Liver (tissue), 9 donors: ENCODE data around the gene PALD1. TPM values are rescaled to one million over a fixed set of nuclear protein-coding genes. Genes with fewer than 3 reads are reported as not detected.
"Not testable (repeated sequence)": the region's sequence is repeated elsewhere in the genome, so short reads cannot be mapped to it uniquely, and the experiment has no call there.

Source experiments
- DNase-seq: peaks from one replicate; pipeline ENCODE4 v3.0.0-alpha.2; 2017; ENCODE audit warnings: low spot score
- H3K27ac ChIP-seq, 2 donors: one replicate each; pipeline ENCODE4 v1.7.0; 2013; ENCODE audit warnings: inconsistent platforms in 2 of 2, low read length in 2 of 2, control low read depth in 1 of 2, low read depth in 1 of 2, mild to moderate bottlenecking in 1 of 2
- H3K27me3 ChIP-seq, 4 donors: one replicate each; pipeline versions ENCODE4 v1.6.1 to v1.7.0; 2013; ENCODE audit warnings: low read length in 3 of 4, inconsistent platforms in 1 of 4, mild to moderate bottlenecking in 1 of 4, moderate library complexity in 1 of 4; ENCODE audit not compliant: control insufficient read depth in 4 of 4, insufficient read depth in 4 of 4
- H3K36me3 ChIP-seq, 4 donors: one replicate each; pipeline versions ENCODE4 v1.6.1 to v1.7.0; 2013; ENCODE audit warnings: low read length in 3 of 4, mild to moderate bottlenecking in 3 of 4, low read depth in 1 of 4, moderate library complexity in 1 of 4; ENCODE audit not compliant: control insufficient read depth in 4 of 4, insufficient read depth in 3 of 4
- H3K4me1 ChIP-seq, 4 donors: one replicate each; pipeline versions ENCODE4 v1.6.1 to v1.7.0; 2013; ENCODE audit warnings: low read length in 3 of 4, mild to moderate bottlenecking in 3 of 4, moderate library complexity in 1 of 4; ENCODE audit not compliant: control insufficient read depth in 4 of 4, insufficient read depth in 4 of 4
- H3K4me3 ChIP-seq, 3 donors: one replicate each; pipeline versions ENCODE4 v1.6.1 to v1.7.0; 2013; ENCODE audit warnings: low read length in 3 of 3, control low read depth in 1 of 3, low read depth in 1 of 3, mild to moderate bottlenecking in 1 of 3
- H3K9ac ChIP-seq, 2 donors: one replicate each; pipeline ENCODE4 v1.7.0; 2013; ENCODE audit warnings: low read length in 2 of 2, mild to moderate bottlenecking in 2 of 2, moderate library complexity in 2 of 2, control low read depth in 1 of 2, low read depth in 1 of 2
- H3K9me3 ChIP-seq, 4 donors: one replicate each; pipeline versions ENCODE4 v1.6.1 to v1.7.0; 2013; ENCODE audit warnings: low read length in 3 of 4; ENCODE audit not compliant: control insufficient read depth in 4 of 4
- FOXA2 ChIP-seq: IDR thresholded peaks from 2 replicates; pipeline ENCODE4 v1.6.1; 2016; ENCODE audit warnings: antibody characterized with exemption
- GABPA ChIP-seq, 2 donors: IDR thresholded peaks in 1 of 2; conservative IDR thresholded peaks in 1 of 2; 2 replicates each; pipeline ENCODE4 v1.6.1; 2016; ENCODE audit warnings: antibody characterized with exemption in 2 of 2, mild to moderate bottlenecking in 1 of 2, moderate library complexity in 1 of 2
- HNF4A ChIP-seq, 2 donors: conservative IDR thresholded peaks; 2 replicates each; pipeline ENCODE4 v1.6.1; 2016; ENCODE audit warnings: antibody characterized with exemption in 2 of 2, mild to moderate bottlenecking in 2 of 2
- HNF4G ChIP-seq: IDR thresholded peaks from 2 replicates; pipeline ENCODE4 v1.6.1; 2016; ENCODE audit warnings: antibody characterized with exemption
- JUND ChIP-seq, 2 donors: IDR thresholded peaks; 2 replicates each; pipeline ENCODE4 v1.6.1; 2016; ENCODE audit warnings: antibody characterized with exemption in 2 of 2
- RXRA ChIP-seq, 2 donors: IDR thresholded peaks; 2 replicates each; pipeline ENCODE4 v1.6.1; 2017 to 2018; ENCODE audit warnings: antibody characterized with exemption in 2 of 2, mild to moderate bottlenecking in 1 of 2
- YY1 ChIP-seq: IDR thresholded peaks from 2 replicates; pipeline ENCODE4 v1.6.1; 2016; ENCODE audit warnings: antibody characterized with exemption, mild to moderate bottlenecking
- WGBS: extraction: QIAGEN DNeasy Blood & Tissue Kit; methylation state at CpG from one replicate; pipeline ENCODE4 v1.1.7; 2013; 5-methylcytosine and 5-hydroxymethylcytosine counted together
- polyA plus RNA-seq, 2 donors: library from polyadenylated mRNA; stranded (reverse) in 1 of 2; unstranded in 1 of 2; fragments of 200-250 nt in 1 of 2; fragments of >200 nt in 1 of 2; fragmentation: Nextera tagmentation in 1 of 2; extraction: Ambion mirVana in 1 of 2; gene quantifications; one replicate each; pipeline versions ENCODE4 v1.2.1 to v1.2.3, GENCODE V29; 2013 to 2015
- total RNA-seq, 2 donors: library from RNA; depleted of rRNA; stranded (reverse); fragments of >200 nt; gene quantifications; one replicate each; pipeline ENCODE4 v1.2.3, GENCODE V29; 2014
- TF ChIP-seq, protein P1 (sequence below): IDR thresholded peaks from 2 replicates; pipeline ENCODE4 v1.6.1; 2016; ENCODE audit warnings: antibody characterized with exemption, mild to moderate bottlenecking
- TF ChIP-seq, protein P2 (sequence below): IDR thresholded peaks from 2 replicates; pipeline ENCODE4 v1.6.1; 2016; ENCODE audit warnings: antibody characterized with exemption
- TF ChIP-seq, protein P3 (sequence below): IDR thresholded peaks from 2 replicates; pipeline ENCODE4 v1.6.1; 2016; ENCODE audit warnings: antibody characterized with exemption
- TF ChIP-seq, protein P4 (sequence below): fragments of 150-350 bp; IDR thresholded peaks from 2 replicates; pipeline ENCODE4 v1.5.1; 2017; ENCODE audit warnings: improper control_type of control experiment, low read depth, low read length; ENCODE audit not compliant: missing input control
- donor health status: healthy.
- donor health status: healthy.
- donor health status: healthy.
- donor health status: healthy.
- donor health status: healthy.

Gene PALD1
- total and polyA plus RNA-seq, 4 donors = 0.72 to 4.2 (median 1.4) TPM

DNA sequence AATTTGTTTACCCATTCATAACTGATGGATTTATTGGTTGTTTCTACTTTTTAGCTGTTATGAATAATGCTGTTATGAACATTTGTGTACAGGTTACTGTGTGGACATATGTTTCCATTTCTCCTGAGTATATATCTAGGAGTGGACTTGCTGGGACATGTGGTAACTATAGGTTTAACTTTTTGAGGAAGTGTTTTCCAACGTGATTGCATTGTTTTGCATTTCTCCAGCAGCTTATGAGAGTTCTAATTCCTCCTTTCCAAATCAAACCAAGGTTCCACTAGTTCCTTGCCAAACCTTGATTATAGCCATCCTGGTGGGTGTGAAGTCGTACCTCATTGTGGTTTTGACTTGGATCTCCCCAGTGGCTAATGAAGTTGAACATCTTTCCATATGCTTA, 126.6 kb downstream of the PALD1 start:
- no peak for DNase-seq
- no peak overlapping the region for H3K4me3 ChIP-seq
- H3K4me1 ChIP-seq = no peaks in the 10 kb centered on the region
- WGBS = 78% methylated on average over 2 of the region's 2 CpGs
- H3K36me3 ChIP-seq = no peaks in the 10 kb centered on the region
- H3K27me3 ChIP-seq = no peaks in the 10 kb centered on the region
- TF ChIP-seq, protein P1, sequence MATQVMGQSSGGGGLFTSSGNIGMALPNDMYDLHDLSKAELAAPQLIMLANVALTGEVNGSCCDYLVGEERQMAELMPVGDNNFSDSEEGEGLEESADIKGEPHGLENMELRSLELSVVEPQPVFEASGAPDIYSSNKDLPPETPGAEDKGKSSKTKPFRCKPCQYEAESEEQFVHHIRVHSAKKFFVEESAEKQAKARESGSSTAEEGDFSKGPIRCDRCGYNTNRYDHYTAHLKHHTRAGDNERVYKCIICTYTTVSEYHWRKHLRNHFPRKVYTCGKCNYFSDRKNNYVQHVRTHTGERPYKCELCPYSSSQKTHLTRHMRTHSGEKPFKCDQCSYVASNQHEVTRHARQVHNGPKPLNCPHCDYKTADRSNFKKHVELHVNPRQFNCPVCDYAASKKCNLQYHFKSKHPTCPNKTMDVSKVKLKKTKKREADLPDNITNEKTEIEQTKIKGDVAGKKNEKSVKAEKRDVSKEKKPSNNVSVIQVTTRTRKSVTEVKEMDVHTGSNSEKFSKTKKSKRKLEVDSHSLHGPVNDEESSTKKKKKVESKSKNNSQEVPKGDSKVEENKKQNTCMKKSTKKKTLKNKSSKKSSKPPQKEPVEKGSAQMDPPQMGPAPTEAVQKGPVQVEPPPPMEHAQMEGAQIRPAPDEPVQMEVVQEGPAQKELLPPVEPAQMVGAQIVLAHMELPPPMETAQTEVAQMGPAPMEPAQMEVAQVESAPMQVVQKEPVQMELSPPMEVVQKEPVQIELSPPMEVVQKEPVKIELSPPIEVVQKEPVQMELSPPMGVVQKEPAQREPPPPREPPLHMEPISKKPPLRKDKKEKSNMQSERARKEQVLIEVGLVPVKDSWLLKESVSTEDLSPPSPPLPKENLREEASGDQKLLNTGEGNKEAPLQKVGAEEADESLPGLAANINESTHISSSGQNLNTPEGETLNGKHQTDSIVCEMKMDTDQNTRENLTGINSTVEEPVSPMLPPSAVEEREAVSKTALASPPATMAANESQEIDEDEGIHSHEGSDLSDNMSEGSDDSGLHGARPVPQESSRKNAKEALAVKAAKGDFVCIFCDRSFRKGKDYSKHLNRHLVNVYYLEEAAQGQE = no peak
- TF ChIP-seq YY1 (no peak), HNF4G (no peak), RXRA (IDR thresholded peaks at IDR 0.05) (no peak), FOXA2 (no peak), GABPA (IDR thresholded peaks at IDR 0.05 in 1 of 2, conservative IDR thresholded peaks at IDR 0.05 in 1 of 2) (no peak), JUND (IDR thresholded peaks at IDR 0.05) (no peak), HNF4A (conservative IDR thresholded peaks at IDR 0.05) (no peak)
- TF ChIP-seq, protein P2, sequence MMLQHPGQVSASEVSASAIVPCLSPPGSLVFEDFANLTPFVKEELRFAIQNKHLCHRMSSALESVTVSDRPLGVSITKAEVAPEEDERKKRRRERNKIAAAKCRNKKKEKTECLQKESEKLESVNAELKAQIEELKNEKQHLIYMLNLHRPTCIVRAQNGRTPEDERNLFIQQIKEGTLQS = no peak
- no peak overlapping the region for H3K9ac ChIP-seq
- no peak overlapping the region for H3K27ac ChIP-seq
- no peaks in the 10 kb centered on the region for H3K9me3 ChIP-seq

DNA sequence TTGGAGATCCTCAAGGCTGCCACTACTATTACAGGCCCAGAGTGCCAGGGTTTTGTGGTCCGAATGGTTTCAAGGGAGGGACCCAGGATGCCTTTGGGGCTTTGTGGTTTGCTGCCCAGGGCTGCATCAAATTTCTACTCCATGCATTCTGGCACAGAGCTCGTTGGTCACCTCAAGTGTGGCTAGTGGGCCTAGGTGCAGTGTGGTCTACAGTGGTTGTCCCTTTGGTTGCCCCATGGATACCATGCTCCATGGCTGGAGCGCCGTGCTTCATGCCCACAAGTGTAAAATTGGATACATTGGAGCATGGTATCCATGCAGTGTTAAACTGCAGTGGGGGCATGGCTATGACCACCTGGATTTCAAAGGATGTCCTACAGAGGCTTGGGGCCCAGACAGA, 129.4 kb downstream of the PALD1 start:
- TF ChIP-seq, protein P3, sequence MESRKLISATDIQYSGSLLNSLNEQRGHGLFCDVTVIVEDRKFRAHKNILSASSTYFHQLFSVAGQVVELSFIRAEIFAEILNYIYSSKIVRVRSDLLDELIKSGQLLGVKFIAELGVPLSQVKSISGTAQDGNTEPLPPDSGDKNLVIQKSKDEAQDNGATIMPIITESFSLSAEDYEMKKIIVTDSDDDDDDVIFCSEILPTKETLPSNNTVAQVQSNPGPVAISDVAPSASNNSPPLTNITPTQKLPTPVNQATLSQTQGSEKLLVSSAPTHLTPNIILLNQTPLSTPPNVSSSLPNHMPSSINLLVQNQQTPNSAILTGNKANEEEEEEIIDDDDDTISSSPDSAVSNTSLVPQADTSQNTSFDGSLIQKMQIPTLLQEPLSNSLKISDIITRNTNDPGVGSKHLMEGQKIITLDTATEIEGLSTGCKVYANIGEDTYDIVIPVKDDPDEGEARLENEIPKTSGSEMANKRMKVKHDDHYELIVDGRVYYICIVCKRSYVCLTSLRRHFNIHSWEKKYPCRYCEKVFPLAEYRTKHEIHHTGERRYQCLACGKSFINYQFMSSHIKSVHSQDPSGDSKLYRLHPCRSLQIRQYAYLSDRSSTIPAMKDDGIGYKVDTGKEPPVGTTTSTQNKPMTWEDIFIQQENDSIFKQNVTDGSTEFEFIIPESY = no peak
- no peak for TF ChIP-seq GABPA (IDR thresholded peaks at IDR 0.05 in 1 of 2, conservative IDR thresholded peaks at IDR 0.05 in 1 of 2)
- H3K27ac ChIP-seq = no peak overlapping the region
- no peaks in the 10 kb centered on the region for H3K36me3 ChIP-seq
- no peak overlapping the region for H3K9ac ChIP-seq
- no peak for DNase-seq
- no peak overlapping the region for H3K4me3 ChIP-seq
- no peaks in the 10 kb centered on the region for H3K4me1 ChIP-seq
- no peaks in the 10 kb centered on the region for H3K9me3 ChIP-seq
- no peaks in the 10 kb centered on the region for H3K27me3 ChIP-seq
- WGBS = 90% methylated on average over 4 of the region's 4 CpGs

DNA sequence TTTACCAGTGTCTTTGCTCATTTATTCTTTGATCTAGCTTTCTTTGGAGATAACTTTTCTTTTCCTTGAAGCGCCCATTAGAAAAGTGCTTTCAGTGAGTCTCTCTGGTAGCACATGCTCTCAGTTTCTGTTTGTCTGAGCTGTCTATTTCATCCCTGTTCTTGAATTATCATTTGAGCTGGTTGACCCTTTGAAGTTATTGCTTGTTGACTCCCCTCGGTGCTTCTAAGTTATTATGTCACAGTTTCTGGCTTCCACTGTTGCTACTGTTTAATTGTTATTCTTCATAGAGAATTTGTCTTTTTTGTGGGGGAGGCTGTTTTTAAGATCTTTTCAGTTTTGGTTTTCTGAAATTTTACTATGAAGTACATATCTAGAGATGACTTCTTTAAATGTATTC, 135.4 kb downstream of the PALD1 start:
- no peak overlapping the region for H3K27ac ChIP-seq
- 75% methylated on average over 2 of the region's 2 CpGs for WGBS
- TF ChIP-seq HNF4A (conservative IDR thresholded peaks at IDR 0.05) = no peak
- TF ChIP-seq, protein P4, sequence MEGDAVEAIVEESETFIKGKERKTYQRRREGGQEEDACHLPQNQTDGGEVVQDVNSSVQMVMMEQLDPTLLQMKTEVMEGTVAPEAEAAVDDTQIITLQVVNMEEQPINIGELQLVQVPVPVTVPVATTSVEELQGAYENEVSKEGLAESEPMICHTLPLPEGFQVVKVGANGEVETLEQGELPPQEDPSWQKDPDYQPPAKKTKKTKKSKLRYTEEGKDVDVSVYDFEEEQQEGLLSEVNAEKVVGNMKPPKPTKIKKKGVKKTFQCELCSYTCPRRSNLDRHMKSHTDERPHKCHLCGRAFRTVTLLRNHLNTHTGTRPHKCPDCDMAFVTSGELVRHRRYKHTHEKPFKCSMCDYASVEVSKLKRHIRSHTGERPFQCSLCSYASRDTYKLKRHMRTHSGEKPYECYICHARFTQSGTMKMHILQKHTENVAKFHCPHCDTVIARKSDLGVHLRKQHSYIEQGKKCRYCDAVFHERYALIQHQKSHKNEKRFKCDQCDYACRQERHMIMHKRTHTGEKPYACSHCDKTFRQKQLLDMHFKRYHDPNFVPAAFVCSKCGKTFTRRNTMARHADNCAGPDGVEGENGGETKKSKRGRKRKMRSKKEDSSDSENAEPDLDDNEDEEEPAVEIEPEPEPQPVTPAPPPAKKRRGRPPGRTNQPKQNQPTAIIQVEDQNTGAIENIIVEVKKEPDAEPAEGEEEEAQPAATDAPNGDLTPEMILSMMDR = no peak
- no peak for TF ChIP-seq YY1
- no peaks in the 10 kb centered on the region for H3K9me3 ChIP-seq
- no peak overlapping the region for H3K4me3 ChIP-seq
- H3K27me3 ChIP-seq = no peaks in the 10 kb centered on the region
- H3K36me3 ChIP-seq = no peaks in the 10 kb centered on the region
- DNase-seq = no peak
- no peak overlapping the region for H3K9ac ChIP-seq
- no peaks in the 10 kb centered on the region for H3K4me1 ChIP-seq

DNA sequence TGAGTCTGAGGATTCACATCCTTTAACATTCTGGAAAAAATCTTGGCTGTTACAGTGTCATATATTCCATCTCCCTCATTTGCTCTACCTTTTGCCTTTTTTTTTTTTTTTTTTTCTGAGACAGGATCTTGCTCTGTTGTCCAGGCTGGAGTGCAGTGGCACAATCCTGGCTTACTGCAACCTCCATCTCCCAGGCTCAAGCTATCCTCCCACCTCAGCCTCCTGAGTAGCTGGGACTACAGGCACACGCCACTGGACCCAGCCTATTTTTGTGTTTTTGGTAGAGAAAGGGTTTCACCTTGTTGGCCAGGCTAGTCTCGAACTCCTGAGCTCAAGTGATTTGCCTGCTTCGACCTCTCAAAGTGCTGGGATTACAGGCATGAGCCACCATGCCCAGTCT, 135.8 kb downstream of the PALD1 start:
- DNase-seq = not testable (repeated sequence)
- 84% methylated on average over 3 of the region's 3 CpGs for WGBS

More for the DNA sequence above, 135.8 kb downstream of the PALD1 start:
- not testable (repeated sequence) for H3K9ac ChIP-seq, H3K9me3 ChIP-seq, H3K36me3 ChIP-seq, H3K27me3 ChIP-seq, H3K4me3 ChIP-seq, H3K27ac ChIP-seq, H3K4me1 ChIP-seq
